Small intestine (tissue), 7 donors: ENCODE results near the gene KCNE1. TPM values are rescaled to one million over a fixed set of nuclear protein-coding genes. Genes with fewer than 3 reads are reported as not detected.

Source experiments
- DNase-seq, 2 donors: peaks; one replicate each; pipeline versions ENCODE4 v3.0.0 to v3.0.0-alpha.2; 2013
- FAIRE-seq: peaks from 2 replicates; lab custom pipeline; 2012; peaks lifted over from hg19 to GRCh38; lab: Jason Lieb, UNC
- H3K27ac ChIP-seq, 3 donors: one replicate each; pipeline ENCODE4 v1.5.1; 2013; ENCODE audit warnings: low read length in 2 of 3, mild to moderate bottlenecking in 2 of 3, control low read depth in 1 of 3, inconsistent platforms in 1 of 3, low read depth in 1 of 3, moderate library complexity in 1 of 3
- H3K27me3 ChIP-seq, 3 donors: one replicate each; pipeline ENCODE4 v1.6.1; 2013; ENCODE audit warnings: low read length in 3 of 3, inconsistent platforms in 1 of 3; ENCODE audit not compliant: control insufficient read depth in 3 of 3, insufficient read depth in 3 of 3
- H3K36me3 ChIP-seq, 3 donors: one replicate each; pipeline ENCODE4 v1.6.1; 2013; ENCODE audit warnings: low read length in 3 of 3, inconsistent platforms in 1 of 3, low read depth in 1 of 3, mild to moderate bottlenecking in 1 of 3, moderate library complexity in 1 of 3; ENCODE audit not compliant: control insufficient read depth in 3 of 3, insufficient read depth in 2 of 3
- H3K4me1 ChIP-seq, 3 donors: one replicate each; pipeline ENCODE4 v1.6.1; 2013; ENCODE audit warnings: low read length in 2 of 3, inconsistent platforms in 1 of 3, low read depth in 1 of 3, mild to moderate bottlenecking in 1 of 3, moderate library complexity in 1 of 3; ENCODE audit not compliant: control insufficient read depth in 3 of 3, insufficient read depth in 2 of 3
- H3K4me3 ChIP-seq, 3 donors: one replicate each; pipeline ENCODE4 v1.5.1; 2013; ENCODE audit warnings: low read length in 3 of 3, control low read depth in 1 of 3, inconsistent platforms in 1 of 3, low read depth in 1 of 3, mild to moderate bottlenecking in 1 of 3, moderate library complexity in 1 of 3
- H3K9me3 ChIP-seq, 2 donors: one replicate each; pipeline ENCODE4 v1.6.1; 2013; ENCODE audit warnings: low read depth in 1 of 2, low read length in 1 of 2; ENCODE audit not compliant: control insufficient read depth in 2 of 2, insufficient read depth in 1 of 2
- WGBS, 3 donors: extraction: QIAGEN DNeasy Blood & Tissue Kit; methylation state at CpG; one replicate each; pipeline ENCODE4 v1.1.7; 2013; 5-methylcytosine and 5-hydroxymethylcytosine counted together
- polyA plus RNA-seq, 4 donors: library from polyadenylated mRNA; stranded (reverse) in 3 of 4; unstranded in 1 of 4; fragments of 200-250 nt in 3 of 4; fragments of 120-200 nt in 1 of 4; gene quantifications; one replicate each; pipeline versions ENCODE4 v1.2.1 to v1.2.3, GENCODE V29; 2013
- donor health status: healthy with polysubstance abuse.
- donor health status: control.
- donor health status: control.
- donor health status: Bipolar disorder and iron deficiency.
- donor health status: healthy.

The KCNE1 gene
- polyA plus RNA-seq, 4 donors = 0.37 to 0.38 TPM; not detected in 2

DNA sequence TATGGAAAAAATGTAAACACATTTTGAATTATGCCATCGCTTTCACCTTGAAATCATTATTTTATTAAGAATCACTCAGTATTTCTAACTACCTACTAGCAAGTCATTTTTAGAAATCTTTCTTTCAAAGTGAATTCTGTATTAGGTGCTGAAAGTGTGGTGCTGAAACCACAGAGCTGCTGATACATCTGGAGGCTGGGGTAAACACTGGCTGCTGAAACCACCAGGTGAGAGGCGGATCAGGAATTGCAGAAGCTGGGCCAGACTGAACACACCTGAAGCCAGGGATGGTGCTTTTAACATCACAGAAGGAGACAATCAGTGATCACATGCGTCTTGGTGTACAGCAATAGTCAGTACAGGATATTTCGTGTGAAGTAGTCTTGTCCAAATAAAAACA lies 42.2 kb upstream of the KCNE1 start:
- Histone ChIP-seq H3K27me3 (no peaks in the 10 kb centered on the region), H3K27ac (no peak overlapping the region), H3K9me3 (peaks cover 0 to 11% of the 10 kb centered on the region in 2 donors), H3K36me3 (peaks cover 0 to 3% (median 0%) of the 10 kb centered on the region in 3 donors), H3K4me1 (peaks cover 0 to 5% (median 2%) of the 10 kb centered on the region in 3 donors), H3K4me3 (no peak overlapping the region)
- DNase-seq (no peak), FAIRE-seq (no peak)
- 92 to 96% (median 93%) methylated on average over 4 of the region's 4 CpGs for WGBS, 3 donors

- Histone ChIP-seq H3K27ac (peak overlapping the region in 2 of 3 donors; percentile 40 to 69), H3K36me3 (peaks cover 0 to 3% (median 0%) of the 10 kb centered on the region in 3 donors), H3K4me3 (no peak overlapping the region), H3K4me1 (peaks cover 0 to 5% (median 2%) of the 10 kb centered on the region in 3 donors), H3K9me3 (peaks cover 0 to 11% of the 10 kb centered on the region in 2 donors), H3K27me3 (no peaks in the 10 kb centered on the region)
- 64 to 73% (median 67%) methylated on average over 9 of the region's 9 CpGs for WGBS, 3 donors
- DNase-seq (peak in 1 of 2 donors; percentile 36), FAIRE-seq (no peak)
These were observed 41.3 kb upstream of the KCNE1 start for GRCh38 chr21:34553151-34553952.

GRCh38 chr21:34552360-34553098 lies 40.5 kb upstream of the KCNE1 start:
- Histone ChIP-seq H3K4me3 (no peak overlapping the region), H3K36me3 (peaks cover 0 to 3% (median 0%) of the 10 kb centered on the region in 3 donors), H3K27me3 (no peaks in the 10 kb centered on the region), H3K4me1 (peaks cover 0 to 5% (median 2%) of the 10 kb centered on the region in 3 donors), H3K27ac (peak overlapping the region in 2 of 3 donors; percentile 40 to 69), H3K9me3 (peaks cover 0 to 11% of the 10 kb centered on the region in 2 donors)
- 55 to 71% (median 67%) methylated on average over 7 of the region's 7 CpGs for WGBS, 3 donors
- peak in 1 of 2 donors; percentile 45 for DNase-seq
- FAIRE-seq = no peak

- H3K36me3 ChIP-seq = peaks cover 0 to 3% (median 0%) of the 10 kb centered on the region in 3 donors
- no peak overlapping the region for H3K4me3 ChIP-seq
- peaks cover 0 to 10% (median 2%) of the 10 kb centered on the region in 3 donors for H3K4me1 ChIP-seq
- no peaks in the 10 kb centered on the region for H3K27me3 ChIP-seq
- peaks cover 0 to 11% of the 10 kb centered on the region in 2 donors for H3K9me3 ChIP-seq
- no peak for FAIRE-seq
- H3K27ac ChIP-seq = no peak overlapping the region
- WGBS, 3 donors = 70 to 96% (median 88%) methylated on average over 2 of the region's 2 CpGs
- DNase-seq = no peak
These were observed 38.3 kb upstream of the KCNE1 start for GRCh38 chr21:34550182-34550799.

DNA sequence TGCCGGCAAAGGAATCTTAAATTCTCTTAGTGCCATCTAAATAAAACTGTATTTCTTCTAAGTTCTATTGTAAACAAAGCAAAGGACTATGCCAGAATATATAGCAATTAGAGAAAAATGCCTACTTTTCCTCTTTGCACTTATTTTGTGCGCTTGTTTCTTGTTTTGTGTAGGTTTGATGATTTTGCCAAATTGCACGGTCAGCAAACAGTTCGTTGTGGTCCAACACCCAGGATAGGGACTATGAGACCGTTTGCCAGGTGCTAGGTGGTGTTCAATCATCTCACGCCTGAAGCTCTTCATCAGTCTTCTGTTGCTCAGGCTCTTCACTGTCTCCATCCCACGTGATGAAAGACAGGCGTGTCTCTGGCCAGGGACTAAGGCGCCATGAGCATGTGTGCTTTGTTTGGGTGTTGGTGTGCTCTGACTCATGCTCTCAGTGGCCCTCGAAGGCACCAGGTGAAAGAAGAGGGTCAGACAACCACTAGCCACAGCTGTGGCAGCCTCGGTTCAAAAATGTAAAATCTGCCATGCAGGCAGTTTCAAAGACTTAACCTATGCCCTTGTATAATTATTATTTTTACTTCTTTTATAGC lies 36.9 kb upstream of the KCNE1 start:
- H3K4me3 ChIP-seq = no peak overlapping the region
- 76 to 83% (median 78%) methylated on average over 11 of the region's 11 CpGs for WGBS, 3 donors
- no peaks in the 10 kb centered on the region for H3K27me3 ChIP-seq
- peaks cover 0 to 8% of the 10 kb centered on the region in 2 donors for H3K9me3 ChIP-seq
- DNase-seq (peak in 1 of 2 donors; percentile 25), FAIRE-seq (no peak)
- H3K27ac ChIP-seq = no peak overlapping the region
- peaks cover 0 to 6% (median 3%) of the 10 kb centered on the region in 3 donors for H3K36me3 ChIP-seq
- H3K4me1 ChIP-seq = peaks cover 0 to 16% (median 2%) of the 10 kb centered on the region in 3 donors

DNA sequence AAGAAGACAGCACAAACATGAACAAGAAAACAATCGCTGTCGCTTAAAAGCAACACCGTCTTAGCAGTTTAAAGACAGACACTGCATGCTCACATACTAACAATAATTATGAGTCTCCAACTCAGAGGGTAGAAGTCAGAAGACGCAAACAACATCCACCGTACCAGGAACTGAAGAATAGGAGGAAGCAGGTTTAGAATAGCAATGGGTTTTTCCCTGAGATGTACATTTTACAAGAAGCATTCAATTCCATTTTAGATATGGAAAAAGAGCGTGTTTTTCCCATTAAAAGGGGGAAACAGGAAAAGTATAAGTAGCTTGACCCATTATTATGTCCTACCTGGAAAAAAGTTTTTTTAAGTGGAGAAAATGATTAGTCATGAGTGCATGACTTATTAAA lies 34.5 kb upstream of the KCNE1 start:
- H3K27me3 ChIP-seq = no peaks in the 10 kb centered on the region
- FAIRE-seq (no peak), DNase-seq (no peak)
- peaks cover 0 to 19% (median 6%) of the 10 kb centered on the region in 3 donors for H3K4me1 ChIP-seq
- no peak overlapping the region for H3K4me3 ChIP-seq
- WGBS, 3 donors = 77 to 93% (median 91%) methylated on average over 6 of the region's 6 CpGs
- H3K9me3 ChIP-seq = peaks cover 0 to 20% of the 10 kb centered on the region in 2 donors
- peaks cover 0 to 6% (median 3%) of the 10 kb centered on the region in 3 donors for H3K36me3 ChIP-seq
- H3K27ac ChIP-seq = no peak overlapping the region

DNA sequence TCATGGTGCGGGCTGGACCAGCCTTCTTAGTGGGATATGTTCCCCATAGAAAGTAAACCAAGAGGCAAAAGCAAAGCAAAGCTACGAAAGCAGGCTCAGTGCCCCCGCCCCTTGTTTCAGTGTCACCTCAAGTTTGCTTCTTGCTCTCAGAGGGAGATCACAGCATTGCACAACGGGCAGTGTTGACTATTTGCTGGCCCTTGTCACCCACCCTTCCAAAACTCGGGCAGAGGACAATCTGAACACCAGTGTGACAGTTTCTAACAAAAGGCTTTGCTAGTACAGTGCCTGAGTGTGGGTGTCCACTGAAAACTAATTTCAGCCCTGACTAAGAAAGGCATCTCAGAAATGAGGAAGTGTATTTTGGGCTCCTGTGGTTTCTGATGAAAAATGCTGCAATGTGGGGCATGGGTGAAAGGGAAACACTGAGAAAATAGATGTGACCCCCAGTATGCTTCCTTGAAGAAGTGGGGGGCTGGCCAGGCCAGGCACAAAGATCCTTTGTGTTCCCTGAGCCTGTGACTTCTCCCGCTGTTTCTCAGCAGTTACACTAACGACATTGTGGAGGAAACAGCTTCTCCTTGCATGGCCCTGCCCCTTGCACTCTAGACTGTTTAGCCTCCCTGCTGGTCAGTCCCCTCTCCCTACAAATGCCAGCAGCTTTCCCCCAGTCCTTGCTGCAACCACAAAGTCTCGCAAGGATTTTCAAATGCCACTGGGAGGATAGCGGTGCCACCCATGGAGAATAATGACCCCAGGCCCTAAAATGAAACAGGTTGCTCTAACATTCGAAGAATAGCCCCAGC lies 33.3 kb upstream of the KCNE1 start:
- peaks cover 0 to 6% (median 3%) of the 10 kb centered on the region in 3 donors for H3K36me3 ChIP-seq
- WGBS, 3 donors = 45 to 60% (median 56%) methylated on average over 10 of the region's 10 CpGs
- no peak overlapping the region for H3K4me3 ChIP-seq
- peak overlapping the region; percentile 5 to 81 (median 8) for H3K27ac ChIP-seq
- H3K9me3 ChIP-seq = peaks cover 0 to 18% of the 10 kb centered on the region in 2 donors
- FAIRE-seq (no peak), DNase-seq (peak; percentile 27 to 51)
- H3K27me3 ChIP-seq = no peaks in the 10 kb centered on the region
- H3K4me1 ChIP-seq = peaks cover 0 to 19% (median 6%) of the 10 kb centered on the region in 3 donors
